ENCODE results near the gene NAALAD2. TPM values are rescaled to one million over a fixed set of nuclear protein-coding genes. Genes with fewer than 3 reads are reported as not detected.
"Not testable (repeated sequence)": the region's sequence is repeated elsewhere in the genome, so short reads cannot be mapped to it uniquely, and the experiment has no call there.

Gene NAALAD2
- 0.92 and 3.2 TPM in 2 replicates for total RNA-seq

DNA sequence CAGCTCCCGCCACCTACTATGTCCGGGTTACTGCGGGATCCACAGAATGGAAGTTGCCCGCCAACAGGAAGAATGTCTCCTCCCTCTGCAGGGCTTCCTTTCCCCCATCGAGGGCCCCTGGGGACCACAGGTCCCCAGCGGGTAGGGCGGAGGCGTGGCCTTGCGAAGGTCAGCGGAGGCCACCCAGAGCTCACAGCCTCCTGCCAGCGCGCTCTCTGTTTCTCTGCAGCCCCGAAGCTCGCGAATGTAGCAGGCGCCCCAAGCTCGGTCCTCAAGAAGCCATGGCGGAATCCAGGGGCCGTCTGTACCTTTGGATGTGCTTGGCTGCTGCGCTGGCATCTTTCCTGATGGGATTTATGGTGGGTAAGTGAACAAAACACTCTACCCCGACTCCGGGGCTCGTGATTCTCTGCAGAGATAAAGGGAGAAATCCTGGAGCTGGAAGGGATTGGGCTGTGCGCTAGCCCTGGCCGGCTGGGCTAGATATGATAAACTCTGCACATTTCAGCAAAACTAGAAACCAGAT, at the start of gene NAALAD2:
TSS of gene NAALAD2 (plus strand) at position 186 of the 526 bp plus-strand sequence. CDS start at position 282, 96 bp downstream.
- no peak for DNase-seq (ENCODE audit: extremely low read depth, low read depth, low spot score)

DNA sequence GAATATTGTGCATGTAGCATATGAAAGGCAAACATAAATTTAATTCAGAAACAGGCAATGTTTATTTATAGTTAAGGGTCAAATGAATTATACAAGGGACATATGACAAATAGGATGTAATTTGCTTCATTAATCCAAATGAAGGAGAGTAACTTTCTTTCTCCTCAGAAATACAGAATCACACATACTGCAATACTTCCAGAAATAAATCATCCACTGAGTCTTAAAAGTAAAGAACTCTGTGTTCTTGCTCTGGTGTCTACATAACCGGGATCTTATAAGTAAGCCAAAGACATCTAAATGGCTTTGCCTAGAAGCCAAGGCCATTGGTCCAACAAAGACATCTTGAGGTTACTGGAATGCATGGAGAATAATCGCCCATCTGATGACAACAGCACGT, 48.8 kb upstream of the NAALAD2 start, which contains the start of gene UBTFL1:
TSS of gene UBTFL1 (plus strand) at position 301 of the 400 bp plus-strand sequence. CDS start at position 301, 0 bp downstream.
- DNase-seq (ENCODE audit: extremely low read depth, low read depth, low spot score) = not testable (repeated sequence)

DNA sequence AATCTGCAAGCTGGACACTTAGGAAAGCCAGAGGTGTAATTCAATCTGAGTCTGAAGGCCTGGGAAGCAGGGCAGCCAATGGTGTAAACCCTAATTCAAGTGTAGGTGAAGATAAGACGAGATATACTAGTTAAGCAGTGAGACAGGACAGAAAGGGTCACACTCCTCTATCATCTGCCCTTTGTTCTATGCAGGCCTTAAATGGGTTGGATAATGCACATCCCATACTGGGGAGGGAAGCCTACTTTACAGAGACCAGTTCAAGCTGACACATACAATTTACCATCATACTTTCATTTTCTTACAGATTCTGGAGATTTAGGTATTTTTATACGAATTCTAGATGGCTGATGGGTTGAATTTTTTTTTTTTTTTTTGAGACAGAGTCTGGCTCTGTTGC, 45.7 kb upstream of the NAALAD2 start:
- not testable (repeated sequence) for DNase-seq (ENCODE audit: extremely low read depth, low read depth, low spot score)

GRCh38 chr11:90095230-90095924, 39.1 kb upstream of the NAALAD2 start:
- DNase-seq (ENCODE audit: extremely low read depth, low read depth, low spot score) = not testable (repeated sequence)

DNA sequence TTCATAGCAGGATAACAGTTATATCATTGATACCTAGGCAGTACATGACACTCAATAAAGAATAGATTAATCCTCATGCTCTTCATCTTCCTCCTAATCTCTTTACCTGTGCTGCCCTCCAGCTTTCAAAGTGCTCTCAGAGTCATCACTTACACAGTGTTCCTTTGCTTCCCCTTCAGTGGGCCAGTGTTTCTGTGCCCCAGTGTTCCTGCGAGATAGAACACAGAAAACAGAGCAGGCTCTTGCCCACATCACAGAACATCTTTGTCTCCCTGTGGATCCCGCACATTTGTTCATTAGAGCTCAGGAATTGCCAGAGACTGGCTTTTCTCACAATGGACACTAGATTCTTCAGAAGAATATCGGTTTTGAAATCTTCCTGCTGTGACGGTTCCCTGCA, 36.2 kb upstream of the NAALAD2 start:
- DNase-seq (ENCODE audit: extremely low read depth, low read depth, low spot score) = not testable (repeated sequence)

GRCh38 chr11:90100431-90100830, 34.0 kb upstream of the NAALAD2 start:
- no peak for DNase-seq (ENCODE audit: extremely low read depth, low read depth, low spot score)

- no peak for DNase-seq (ENCODE audit: extremely low read depth, low read depth, low spot score)
Measured at GRCh38 chr11:90113541-90113940, 20.9 kb upstream of the NAALAD2 start.

- no peak for DNase-seq (ENCODE audit: extremely low read depth, low read depth, low spot score)
Measured at GRCh38 chr11:90120191-90120590, 14.3 kb upstream of the NAALAD2 start.

DNA sequence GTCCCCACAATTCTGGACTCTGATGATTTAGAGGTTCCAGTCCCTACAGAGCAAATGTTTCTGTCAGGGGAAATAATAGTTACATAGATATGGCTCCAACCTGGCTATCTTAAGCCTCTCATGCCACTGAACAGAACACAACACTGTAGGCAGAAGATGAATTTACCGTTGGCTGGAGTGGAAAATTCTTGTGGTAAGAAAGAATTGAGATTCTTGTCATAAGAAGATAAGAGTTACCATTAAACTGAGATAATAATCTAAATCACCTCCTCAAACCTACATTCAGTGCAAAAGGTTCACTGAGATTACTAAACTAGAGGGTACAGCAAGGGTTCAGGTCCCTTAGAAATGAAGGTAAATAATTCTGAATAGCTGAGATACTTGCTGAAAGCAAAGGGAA, 10.1 kb upstream of the NAALAD2 start:
- no peak for DNase-seq (ENCODE audit: extremely low read depth, low read depth, low spot score)

- no peak for DNase-seq (ENCODE audit: extremely low read depth, low read depth, low spot score)
Measured at GRCh38 chr11:90124946-90125345, 9.5 kb upstream of the NAALAD2 start.

- DNase-seq (ENCODE audit: extremely low read depth, low read depth, low spot score) = no peak
Measured at GRCh38 chr11:90133560-90134477, 644 bp upstream of the NAALAD2 start.

DNA sequence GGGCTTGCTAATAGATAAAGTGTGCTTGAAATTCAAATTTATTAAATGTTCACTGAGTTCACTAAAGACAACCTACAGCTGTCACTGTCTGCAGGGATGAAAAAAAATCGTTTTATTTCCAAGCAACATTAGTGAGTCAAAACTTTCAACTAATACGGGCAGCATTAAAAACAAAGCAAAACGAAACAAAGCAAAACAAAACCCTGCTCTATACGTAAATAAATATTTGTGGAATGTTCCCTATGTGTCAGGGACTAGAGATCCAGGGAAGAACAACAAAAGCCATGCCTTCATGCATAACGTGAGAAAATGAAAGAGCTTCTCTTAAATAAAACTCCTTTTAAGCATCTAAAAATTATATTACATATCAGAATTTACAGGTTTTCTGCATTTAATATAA, 553 bp downstream of the NAALAD2 start:
- DNase-seq (ENCODE audit: extremely low read depth, low read depth, low spot score) = no peak

DNA sequence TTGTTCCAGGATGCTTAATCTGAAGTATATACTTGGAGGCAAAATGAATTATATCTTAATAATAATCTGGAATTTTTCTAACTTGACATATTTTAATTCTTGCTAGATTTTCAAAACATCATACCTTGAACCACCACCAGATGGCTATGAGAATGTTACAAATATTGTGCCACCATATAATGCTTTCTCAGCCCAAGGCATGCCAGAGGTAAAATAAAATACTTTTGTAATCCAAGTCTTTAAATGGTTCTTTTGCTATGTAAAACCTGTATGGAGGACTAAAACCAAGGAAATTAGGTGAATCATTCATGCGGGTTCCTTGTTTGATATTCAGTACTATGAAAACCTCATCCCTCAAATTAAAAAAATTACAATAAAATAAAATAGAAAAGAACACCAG, 14.4 kb downstream of the NAALAD2 start:
- no peak for DNase-seq (ENCODE audit: extremely low read depth, low read depth, low spot score)

DNA sequence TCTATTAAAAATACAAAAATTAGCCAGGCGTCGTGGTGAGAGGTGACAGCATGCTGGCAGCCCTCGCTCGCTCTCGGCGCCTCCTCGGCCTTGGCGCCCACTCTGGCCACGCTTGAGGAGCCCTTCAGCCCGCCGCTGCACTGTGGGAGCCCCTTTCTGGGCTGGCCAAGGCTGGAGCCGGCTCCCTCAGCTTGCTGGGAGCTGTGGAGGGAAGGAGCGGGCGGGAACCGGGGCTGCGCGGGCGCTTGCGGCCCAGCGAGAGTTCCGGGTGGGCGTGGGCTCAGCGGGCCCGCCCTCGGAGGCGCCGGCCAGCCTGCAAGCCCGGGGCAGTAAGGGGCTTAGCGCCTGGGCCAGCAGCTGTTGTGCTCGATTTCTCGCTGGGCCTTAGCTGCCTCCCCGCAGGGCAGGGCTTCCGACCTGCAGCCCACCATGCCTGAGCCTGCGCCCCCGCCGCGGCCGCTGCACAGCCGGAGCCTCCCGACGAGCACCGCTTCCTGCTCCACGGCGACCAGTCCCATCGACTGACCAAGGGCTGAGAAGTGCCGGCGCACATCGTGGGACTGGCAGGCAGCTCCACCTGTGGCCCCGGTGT, 32.6 kb downstream of the NAALAD2 start:
- not testable (repeated sequence) for DNase-seq (ENCODE audit: extremely low read depth, low read depth, low spot score)

- not testable (repeated sequence) for DNase-seq (ENCODE audit: extremely low read depth, low read depth, low spot score)
Measured at GRCh38 chr11:90167704-90168103, 33.2 kb downstream of the NAALAD2 start.

DNA sequence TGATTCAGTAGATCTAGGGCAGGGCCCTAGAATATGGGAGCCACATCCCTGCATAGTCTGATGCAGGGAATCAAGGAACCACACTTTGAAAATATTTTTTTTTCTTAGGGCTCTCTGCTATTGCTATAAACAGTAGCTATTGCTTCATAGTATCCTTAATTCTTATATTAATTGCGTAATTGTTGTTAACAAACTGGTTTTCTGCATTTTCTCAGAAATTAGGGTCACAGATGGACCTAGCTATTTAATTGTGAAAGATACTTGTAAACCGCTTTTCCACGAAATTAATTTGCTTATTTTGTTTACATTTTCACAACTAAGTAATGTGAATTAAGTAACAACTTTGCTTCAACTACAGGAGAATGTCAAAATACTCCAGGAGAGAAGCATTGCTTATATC, 34.1 kb downstream of the NAALAD2 start:
- DNase-seq (ENCODE audit: extremely low read depth, low read depth, low spot score) = no peak

DNA sequence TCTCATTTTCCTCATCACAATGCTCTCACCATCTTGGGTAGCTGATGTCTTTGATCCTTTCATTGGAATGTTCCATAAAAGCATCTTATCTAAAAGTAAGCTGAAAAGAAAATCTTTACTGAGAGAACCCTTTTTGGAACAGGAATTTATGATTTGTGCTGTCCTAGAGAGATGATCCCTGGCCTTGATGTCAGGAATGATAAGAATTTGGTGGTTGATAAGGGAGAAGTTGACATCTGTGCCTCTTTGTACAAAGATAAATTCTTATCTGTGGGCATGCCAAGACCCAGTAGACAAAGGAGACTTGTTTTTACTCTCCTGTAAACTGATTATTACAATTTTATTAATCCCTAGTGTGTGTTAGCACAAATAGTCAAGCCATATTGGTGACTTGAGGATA, 36.9 kb downstream of the NAALAD2 start:
- DNase-seq (ENCODE audit: extremely low read depth, low read depth, low spot score) = no peak

GRCh38 chr11:90176069-90176468, 41.6 kb downstream of the NAALAD2 start:
- no peak for DNase-seq (ENCODE audit: extremely low read depth, low read depth, low spot score)

DNA sequence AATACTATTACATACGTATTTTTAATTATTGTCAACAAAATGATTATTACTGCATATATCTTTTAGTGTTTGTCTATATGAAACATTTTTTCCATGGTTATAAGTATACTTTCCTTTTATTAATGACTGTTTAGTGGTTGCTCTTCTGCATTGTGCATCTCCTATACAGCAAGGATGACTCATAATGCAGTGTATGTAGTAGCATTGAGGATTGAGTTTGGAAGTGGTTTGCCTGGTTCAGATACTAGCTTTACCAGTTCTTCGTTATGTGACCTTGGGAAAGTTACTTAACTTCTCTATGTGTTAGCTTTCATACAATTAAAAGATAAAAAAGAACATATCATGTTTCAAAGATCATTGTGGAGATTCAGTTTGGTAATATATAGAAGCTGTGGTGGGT, 44.3 kb downstream of the NAALAD2 start:
- no peak for DNase-seq (ENCODE audit: extremely low read depth, low read depth, low spot score)

GRCh38 chr11:90179923-90180322, 45.5 kb downstream of the NAALAD2 start:
- no peak for DNase-seq (ENCODE audit: extremely low read depth, low read depth, low spot score)

GRCh38 chr11:90187839-90188238, 53.4 kb downstream of the NAALAD2 start:
- no peak for DNase-seq (ENCODE audit: extremely low read depth, low read depth, low spot score)

Data from glomerular endothelial cell (primary cell).